Gastrocnemius medialis (tissue), 4 donors: ENCODE data around the gene RNF215.

Experiments
- CTCF ChIP-seq, 5 experiments: fragments of 450-650 bp in 3 of 5; fragments of 200-600 bp in 2 of 5; sonication (generic) in 2 of 5; IDR thresholded peaks in 4 of 5; conservative IDR thresholded peaks in 1 of 5; 1 replicate in 4 of 5; 2 replicates in 1 of 5; pipeline ENCODE4 v1.5.1; 2016 to 2019; ENCODE audit warnings: antibody characterized with exemption in 5 of 5, mild to moderate bottlenecking in 3 of 5, moderate library complexity in 3 of 5
- POLR2A ChIP-seq, 2 donors: fragments of 450-650 bp; IDR thresholded peaks; one replicate each; pipeline ENCODE4 v1.6.1; 2017; ENCODE audit warnings: antibody characterized with exemption in 2 of 2, mild to moderate bottlenecking in 2 of 2, moderate library complexity in 2 of 2

- TF ChIP-seq POLR2A (IDR thresholded peaks at IDR 0.05) (peak in 1 of 2 donors; percentile 73), CTCF (IDR thresholded peaks at IDR 0.05 in 4 of 5, conservative IDR thresholded peaks at IDR 0.05 in 1 of 5) (no peak)
These were observed 36.8 kb upstream of the RNF215 start for GRCh38 chr22:30423959-30424533.
